NCI-H345 (cell line): ENCODE results near the gene COX10.
"Not testable (repeated sequence)": the region's sequence is repeated elsewhere in the genome, so short reads cannot be mapped to it uniquely, and the experiment has no call there.

Source experiments
- DNase-seq: peaks from one replicate; lab custom pipeline; 2025; lab: John Stamatoyannopoulos, UW

Gene COX10

GRCh38 chr17:14205992-14206461 lies 136.7 kb downstream of the COX10 start:
- DNase-seq = no peak

DNA sequence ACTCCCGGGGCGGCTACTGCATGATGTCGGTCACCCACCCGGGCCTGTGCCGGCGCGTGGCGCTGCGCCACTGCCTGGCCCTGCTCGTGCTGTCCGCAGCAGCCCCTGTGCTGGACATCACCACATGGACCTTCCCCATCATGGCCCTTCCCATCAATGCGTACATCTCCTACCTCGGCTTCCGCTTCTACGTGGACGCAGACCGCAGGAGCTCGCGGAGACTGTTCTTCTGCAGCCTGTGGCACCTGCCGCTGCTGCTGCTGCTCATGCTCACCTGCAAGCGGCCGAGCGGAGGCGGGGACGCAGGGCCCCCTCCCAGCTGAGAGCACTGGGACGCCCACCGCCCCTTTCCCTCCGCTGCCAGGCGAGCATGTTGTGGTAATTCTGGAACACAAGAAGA lies 137.6 kb downstream of the COX10 start:
- no peak for DNase-seq

DNA sequence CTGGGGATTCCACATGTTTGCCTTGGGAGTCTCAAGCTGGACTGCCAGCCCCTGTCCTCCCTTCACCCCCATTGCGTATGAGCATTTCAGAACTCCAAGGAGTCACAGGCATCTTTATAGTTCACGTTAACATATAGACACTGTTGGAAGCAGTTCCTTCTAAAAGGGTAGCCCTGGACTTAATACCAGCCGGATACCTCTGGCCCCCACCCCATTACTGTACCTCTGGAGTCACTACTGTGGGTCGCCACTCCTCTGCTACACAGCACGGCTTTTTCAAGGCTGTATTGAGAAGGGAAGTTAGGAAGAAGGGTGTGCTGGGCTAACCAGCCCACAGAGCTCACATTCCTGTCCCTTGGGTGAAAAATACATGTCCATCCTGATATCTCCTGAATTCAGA lies 138.5 kb downstream of the COX10 start:
- DNase-seq = no peak

GRCh38 chr17:14209215-14209614 lies 139.9 kb downstream of the COX10 start:
- DNase-seq = no peak

- no peak for DNase-seq
Observed at GRCh38 chr17:14211246-14211645, 141.9 kb downstream of the COX10 start.

GRCh38 chr17:14211801-14212200 lies 142.5 kb downstream of the COX10 start:
- DNase-seq = no peak

GRCh38 chr17:14212401-14212800 lies 143.1 kb downstream of the COX10 start:
- DNase-seq = no peak

GRCh38 chr17:14214271-14214670 lies 145.0 kb downstream of the COX10 start:
- no peak for DNase-seq

DNA sequence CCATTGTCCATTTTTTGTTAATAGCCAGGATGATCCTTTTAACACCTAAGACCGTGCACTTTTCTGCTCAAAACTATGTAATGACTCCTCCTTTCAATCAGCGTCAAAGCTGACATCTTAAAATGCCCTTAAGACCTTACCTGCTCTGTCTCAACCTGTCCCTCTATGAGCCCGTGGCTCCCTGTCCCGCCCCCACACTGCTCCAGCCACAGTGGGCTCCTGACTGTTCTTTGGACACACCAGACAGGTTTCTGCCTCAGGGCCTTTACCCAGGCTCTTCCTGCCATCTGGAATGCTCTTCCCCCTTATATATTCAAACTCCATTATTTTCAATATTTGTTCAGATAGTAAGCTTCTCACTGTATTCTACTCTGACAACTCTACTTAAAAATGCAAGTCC lies 153.3 kb downstream of the COX10 start:
- DNase-seq = no peak

- no peak for DNase-seq
Observed at GRCh38 chr17:14225254-14225980, 156.1 kb downstream of the COX10 start.

DNA sequence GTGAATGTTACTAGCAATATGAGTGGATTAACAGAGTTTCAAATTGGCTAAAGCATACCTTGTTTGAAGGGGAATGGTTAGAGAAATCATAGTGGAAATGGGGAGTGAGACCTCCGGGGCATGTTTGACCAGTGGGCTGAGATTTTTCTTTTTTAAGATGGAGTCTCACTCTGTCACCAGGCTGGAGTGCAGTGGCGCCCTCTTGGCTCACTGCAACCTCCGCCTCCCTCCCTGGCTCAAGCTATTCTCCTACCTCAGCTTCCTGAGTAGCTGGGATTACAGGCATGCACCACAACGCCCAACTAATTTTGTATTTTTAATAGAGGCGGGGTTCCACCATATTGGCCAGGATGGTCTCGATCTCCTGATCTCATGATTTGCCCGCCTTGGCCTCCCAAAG lies 157.7 kb downstream of the COX10 start:
- no peak for DNase-seq

DNA sequence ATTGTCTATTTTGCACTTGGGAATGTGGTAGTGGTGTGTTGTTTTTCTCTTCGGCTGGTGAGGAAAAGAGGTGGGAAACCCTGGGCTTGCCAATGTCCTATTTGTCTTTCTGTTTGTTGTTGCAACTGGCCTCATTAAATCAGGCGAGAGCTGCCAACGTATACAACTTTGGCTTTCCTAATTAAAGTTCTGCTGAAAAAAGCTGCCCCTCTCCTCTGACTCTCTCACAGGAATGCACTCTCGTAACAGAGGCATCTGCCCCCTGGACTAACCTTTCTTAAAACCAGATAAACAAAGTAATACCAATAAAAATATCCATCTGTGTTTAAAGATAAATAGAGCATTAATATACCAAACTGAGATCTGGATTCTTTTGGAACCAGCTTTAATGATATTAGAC lies 159.6 kb downstream of the COX10 start:
- DNase-seq = no peak

GRCh38 chr17:14231187-14231586 lies 161.9 kb downstream of the COX10 start:
- DNase-seq = not testable (repeated sequence)

DNA sequence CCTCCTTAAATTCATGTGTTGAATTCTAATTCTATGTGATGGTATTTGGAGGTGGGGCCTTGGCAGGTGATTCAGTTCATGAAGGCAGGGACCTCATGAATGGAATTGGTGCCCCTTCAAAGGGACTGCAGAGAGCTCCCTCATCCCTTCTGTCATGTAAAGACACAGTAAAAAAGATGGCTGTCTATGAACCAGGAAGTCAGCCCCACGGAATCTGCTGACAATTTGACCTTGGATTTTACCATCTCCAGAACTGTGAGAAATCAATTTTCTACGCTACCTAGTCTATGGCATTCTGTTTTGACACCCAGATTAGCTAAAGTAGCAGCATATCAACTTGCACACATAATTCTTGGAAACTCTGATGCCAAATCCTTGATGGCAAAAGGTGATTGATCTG lies 165.7 kb downstream of the COX10 start:
- DNase-seq = not testable (repeated sequence)

DNA sequence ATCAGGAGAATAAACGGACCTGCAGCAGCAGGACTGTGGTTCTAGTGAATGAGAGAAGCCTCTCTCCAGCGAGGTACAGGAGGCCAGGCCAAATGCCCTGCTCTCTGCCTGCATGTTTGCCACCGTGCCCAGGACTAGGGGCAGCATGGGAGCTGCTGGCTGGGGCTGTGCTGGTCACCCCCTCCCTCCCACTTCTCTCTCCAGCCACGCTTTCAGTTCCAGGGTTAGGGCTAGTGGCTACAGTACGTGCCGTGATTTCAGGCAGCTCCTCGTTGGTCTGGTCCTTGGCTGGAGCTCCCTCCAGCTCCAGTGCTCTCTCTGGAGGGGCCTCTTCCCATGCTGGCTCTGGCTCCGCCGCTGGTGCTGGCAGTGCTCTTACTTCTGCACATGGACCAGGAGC lies 166.7 kb downstream of the COX10 start:
- DNase-seq = not testable (repeated sequence)

GRCh38 chr17:14236762-14237161 lies 167.5 kb downstream of the COX10 start, which contains the start of gene CDRT15:
Gene CDRT15, minus strand, starts transcription at chr17:14236862. Its CDS starts 29 bp downstream, at chr17:14236833.
- DNase-seq = not testable (repeated sequence)

DNA sequence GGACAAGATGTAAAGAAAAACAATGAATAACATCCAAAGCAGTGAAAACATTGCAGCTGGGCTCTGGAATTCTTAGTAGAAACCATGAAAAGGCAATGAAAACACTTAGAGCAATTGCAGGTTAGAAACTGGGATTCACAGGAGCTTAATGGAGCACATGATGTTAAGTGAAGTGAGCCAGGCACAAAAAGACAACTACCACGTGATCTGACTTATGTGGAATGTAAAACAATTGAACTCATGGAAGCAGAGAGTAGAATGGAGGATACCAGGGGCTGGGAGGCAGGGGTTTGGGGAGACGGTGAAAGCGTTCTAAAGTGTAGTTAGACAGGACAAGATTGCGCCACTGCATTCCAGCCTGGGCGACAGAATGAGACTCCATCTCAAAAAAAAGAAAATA lies 170.0 kb downstream of the COX10 start:
- DNase-seq = not testable (repeated sequence)

DNA sequence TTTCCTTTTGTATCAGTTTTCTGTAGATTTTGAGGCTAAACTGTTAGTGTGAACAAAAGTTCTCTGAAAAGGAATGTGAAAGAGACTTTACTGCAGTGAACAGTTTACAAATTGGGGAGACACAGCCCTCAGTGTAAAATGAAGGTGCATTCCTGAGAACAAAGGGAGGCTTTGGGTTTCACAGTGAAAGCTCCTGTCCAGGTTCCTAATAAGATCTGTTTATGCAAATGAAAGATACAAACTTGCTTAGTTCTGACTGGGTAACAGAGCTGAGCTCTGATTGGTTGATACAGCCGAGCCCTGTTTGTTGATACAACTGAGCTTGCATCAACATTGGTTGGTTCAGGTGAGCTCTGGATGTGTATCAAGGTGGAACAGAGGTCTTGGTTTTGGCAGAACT lies 175.7 kb downstream of the COX10 start:
- no peak for DNase-seq

DNA sequence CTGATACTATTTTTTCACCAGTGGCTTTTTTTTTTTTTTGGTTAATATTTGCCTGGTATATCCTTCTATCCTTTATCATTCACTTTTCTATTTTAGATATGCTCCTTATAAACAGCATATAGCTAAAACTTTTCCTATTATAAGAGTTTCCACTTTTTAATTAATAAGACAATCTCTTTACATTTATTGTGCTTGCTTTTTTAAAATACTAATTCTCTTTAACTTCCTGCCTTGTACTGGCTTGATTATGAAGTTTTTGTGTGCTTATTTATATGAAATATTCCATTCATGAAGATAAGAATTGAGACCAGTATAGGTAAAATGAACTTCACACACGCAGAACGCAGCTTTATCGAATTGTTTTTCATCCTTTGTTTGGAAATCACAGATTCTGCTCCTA lies 176.3 kb downstream of the COX10 start:
- DNase-seq = no peak
